A549 (cell line): Measurements from ENCODE around the gene VPS54. TPM values are rescaled to one million over a fixed set of nuclear protein-coding genes. Genes with fewer than 3 reads are reported as not detected.

Source experiments
- ATAC-seq, 2 experiments: fragments of 200-7000 bp in 1 of 2; fragments of >200 bp in 1 of 2; cut with Nextera tagmentation in 1 of 2; cut with Tn5 transposase in 1 of 2; 3 replicates each; pipeline versions ENCODE4 v1.8.0 to v1.9.1; 2018 to 2020; ENCODE audit warnings: mild to moderate bottlenecking in 1 of 2, moderate library complexity in 1 of 2
- CTCF ChIA-PET: fragments of 300-600 bp; sonication (Branson Sonifier 250); formaldehyde crosslinking; extraction: SDS; loops from one replicate; lab custom pipeline; 2021; ENCODE audit warnings: antibody characterized with exemption, inconsistent platforms; lab: Yijun Ruan, JAX
- POLR2A ChIA-PET: fragments of 350-600 bp; formaldehyde crosslinking; extraction: SDS; loops from one replicate; lab custom pipeline; 2021; ENCODE audit warnings: antibody characterized with exemption, inconsistent platforms; lab: Yijun Ruan, JAX
- DNase-seq, 2 experiments: peaks; one replicate each; pipeline versions ENCODE4 v3.0.0 to v3.0.0-alpha.2; 2011 to 2016; ENCODE audit warnings: low read depth in 1 of 2, low spot score in 1 of 2
- FAIRE-seq: peaks from 2 replicates; lab custom pipeline; 2011; peaks lifted over from hg19 to GRCh38; lab: Jason Lieb, UNC
- H3K27ac ChIP-seq, 2 experiments: fragments of >200 bp; sonication (Bioruptor Twin); formaldehyde crosslinking; 3 replicates each; pipeline ENCODE4 v1.5.1; 2016 to 2017
- H3K4me1 ChIP-seq: fragments of >200 bp; sonication (Bioruptor Twin); formaldehyde crosslinking; 3 replicates; pipeline ENCODE4 v1.6.1; 2016
- H3K4me2 ChIP-seq: fragments of >200 bp; sonication (Bioruptor Twin); formaldehyde crosslinking; 3 replicates; pipeline ENCODE4 v1.6.1; 2016
- H3K4me3 ChIP-seq: fragments of >200 bp; sonication (Bioruptor Twin); formaldehyde crosslinking; 3 replicates; pipeline ENCODE4 v1.5.1; 2016
- H3K9me3 ChIP-seq: fragments of >200 bp; sonication (Bioruptor Twin); formaldehyde crosslinking; 3 replicates; pipeline ENCODE4 v1.6.1; 2016
- CEBPB ChIP-seq, 2 experiments: fragments of >200 bp in 1 of 2; sonication (Bioruptor Twin) in 1 of 2; formaldehyde crosslinking in 1 of 2; IDR thresholded peaks; 2 replicates each; pipeline ENCODE4 v1.6.1; 2012 to 2016
- CHD4 ChIP-seq: fragments of 200-600 bp; sonication (generic); IDR thresholded peaks from 2 replicates; pipeline ENCODE4 v1.6.1; 2016; ENCODE audit warnings: antibody characterized with exemption, mild to moderate bottlenecking, borderline replicate concordance
- EHF ChIP-seq: fragments of 250-450 bp; sonication (Bioruptor Pico); IDR thresholded peaks from 2 replicates; pipeline ENCODE4 v1.5.0; 2020; ENCODE audit warnings: mild to moderate bottlenecking
- ESRRA ChIP-seq: fragments of 150-350 bp; IDR thresholded peaks from 2 replicates; pipeline ENCODE4 v1.6.1; 2014; ENCODE audit warnings: mild to moderate bottlenecking, low read length, borderline replicate concordance
- FOSB ChIP-seq: fragments of 250-450 bp; sonication (Bioruptor Pico); IDR thresholded peaks from 2 replicates; pipeline ENCODE4 v1.5.0; 2020; ENCODE audit warnings: mild to moderate bottlenecking, moderate library complexity
- HEYL ChIP-seq: fragments of 250-450 bp; sonication (Bioruptor Pico); IDR thresholded peaks from 2 replicates; pipeline ENCODE4 v1.8.0; 2021; ENCODE audit warnings: mild to moderate bottlenecking, moderate library complexity
- JUN ChIP-seq, 2 experiments: fragments of >200 bp; sonication (Bioruptor Twin); formaldehyde crosslinking; IDR thresholded peaks; 2 replicates in 1 of 2; 3 replicates in 1 of 2; pipeline ENCODE4 v1.6.1; 2016 to 2017
- KDM5A ChIP-seq: fragments of 200-600 bp; sonication (generic); IDR thresholded peaks from 2 replicates; pipeline ENCODE4 v1.6.1; 2016; ENCODE audit warnings: antibody characterized with exemption, mild to moderate bottlenecking
- MAFK ChIP-seq: fragments of 450-650 bp; IDR thresholded peaks from 2 replicates; pipeline ENCODE4 v1.6.1; 2014; ENCODE audit not compliant: partially characterized antibody
- MAZ ChIP-seq: fragments of 150-350 bp; IDR thresholded peaks from 2 replicates; pipeline ENCODE4 v1.6.1; 2014; ENCODE audit warnings: antibody characterized with exemption, low read depth, low read length, borderline replicate concordance
- MYC ChIP-seq: IDR thresholded peaks from 2 replicates; pipeline ENCODE4 v1.6.1; 2012; ENCODE audit warnings: mild to moderate bottlenecking, inconsistent platforms, low read length, improper control_type of control experiment, borderline replicate concordance
- NFE2L2 ChIP-seq: fragments of 150-350 bp; conservative IDR thresholded peaks from 2 replicates; pipeline ENCODE4 v1.6.1; 2014; ENCODE audit warnings: low read length
- NR3C1 ChIP-seq: fragments of >200 bp; sonication (Bioruptor Twin); formaldehyde crosslinking; IDR thresholded peaks from 3 replicates; pipeline ENCODE4 v1.6.1; 2017
- PHF8 ChIP-seq: fragments of 200-600 bp; sonication (generic); IDR thresholded peaks from 2 replicates; pipeline ENCODE4 v1.6.1; 2016; ENCODE audit warnings: low read depth, mild to moderate bottlenecking, antibody characterized with exemption, moderate library complexity, borderline replicate concordance
- POLR2A ChIP-seq: IDR thresholded peaks from 2 replicates; pipeline ENCODE4 v1.6.1; 2012; ENCODE audit warnings: mild to moderate bottlenecking, low read length
- POLR2AphosphoS2 ChIP-seq: conservative IDR thresholded peaks from 2 replicates; pipeline ENCODE4 v1.6.1; 2012; ENCODE audit warnings: low read length, improper control_type of control experiment, inconsistent platforms
- RAD21 ChIP-seq, 2 experiments: fragments of >200 bp in 1 of 2; sonication (Bioruptor Twin) in 1 of 2; formaldehyde crosslinking in 1 of 2; IDR thresholded peaks in 1 of 2; conservative IDR thresholded peaks in 1 of 2; 2 replicates in 1 of 2; 3 replicates in 1 of 2; pipeline ENCODE4 v1.6.1; 2012 to 2018; ENCODE audit warnings: inconsistent platforms in 1 of 2
- RCOR1 ChIP-seq: fragments of 150-350 bp; IDR thresholded peaks from 2 replicates; pipeline ENCODE4 v1.6.1; 2014; ENCODE audit warnings: antibody characterized with exemption, low read length, low read depth
- SMC3 ChIP-seq: fragments of >200 bp; sonication (Bioruptor Twin); formaldehyde crosslinking; IDR thresholded peaks from 3 replicates; pipeline ENCODE4 v1.6.1; 2018; ENCODE audit warnings: inconsistent platforms
- TP53 ChIP-seq: fragments of 250-450 bp; sonication (Bioruptor Pico); IDR thresholded peaks from 2 replicates; pipeline ENCODE4 v1.5.0; 2021; ENCODE audit warnings: mild to moderate bottlenecking, moderate library complexity
- ZNF302 ChIP-seq: fragments of 250-450 bp; sonication (Bioruptor Pico); IDR thresholded peaks from 2 replicates; pipeline ENCODE4 v1.9.0; 2021; ENCODE audit warnings: inconsistent platforms, mild to moderate bottlenecking, moderate library complexity
- WGBS: methylation state at CpG from one replicate; pipeline ENCODE4 v1.1.6; 2017; ENCODE audit errors: missing lambda C conversion rate; 5-methylcytosine and 5-hydroxymethylcytosine counted together
- polyA plus RNA-seq, 4 experiments: library from polyadenylated mRNA; depleted of rRNA in 3 of 4; stranded (reverse); fragments of >200 nt; fragmentation: RNase III in 1 of 4; extraction: RNeasy Plus Mini Kit Qiagen cat#74134 plus additional on column Dnase treatment in 1 of 4; gene quantifications; 2 replicates in 3 of 4; 3 replicates in 1 of 4; pipeline ENCODE4 v1.2.3, GENCODE V29; 2011 to 2017
- TF ChIP-seq, protein P1 (sequence below): fragments of >200 bp; sonication (Bioruptor Twin); formaldehyde crosslinking; IDR thresholded peaks from 3 replicates; pipeline ENCODE4 v1.6.1; 2016

Gene VPS54
- polyA plus RNA-seq, 2 of the 4 experiments (the other 2 are of a cell fraction) = 15.0 to 32.5 TPM

DNA sequence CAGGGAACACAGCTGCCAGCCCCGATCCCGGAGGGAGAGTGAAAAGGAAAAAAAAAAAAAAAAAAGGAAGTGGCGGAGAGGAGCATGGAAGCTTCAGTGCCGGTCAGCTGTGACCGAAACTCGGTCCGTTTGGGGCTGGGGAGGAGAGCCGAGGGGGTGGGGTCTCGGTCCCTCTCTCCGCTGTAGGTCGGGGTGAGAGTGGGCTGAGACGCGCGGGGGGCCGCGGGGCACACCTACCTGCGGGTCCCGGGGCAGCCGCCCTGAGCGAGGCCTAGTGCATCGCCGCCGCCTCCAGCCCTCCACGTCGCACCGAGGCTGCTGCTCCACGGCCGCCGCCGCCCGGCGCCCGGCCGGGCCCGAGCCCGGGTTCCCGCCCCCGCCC is 536 bp downstream of the VPS54 start:
- TF ChIP-seq KDM5A (no peak), FOSB (CRISPR knock-in tag) (no peak), POLR2A (no peak), POLR2AphosphoS2 (no peak), MAFK (no peak), HEYL (CRISPR knock-in tag) (no peak), PHF8 (no peak), MYC (no peak), ZNF302 (CRISPR knock-in tag) (no peak), MAZ (no peak), RCOR1 (no peak)
- Histone ChIP-seq H3K4me2 (peak overlapping the region; percentile 81), H3K9me3 (no peaks in the 10 kb centered on the region), H3K27ac (peak overlapping the region; percentile 96 to 99), H3K4me1 (peaks cover 42% of the 10 kb centered on the region), H3K4me3 (peak overlapping the region; percentile 62)
- DNase-seq (no peak), FAIRE-seq (no peak), ATAC-seq (peak; percentile 77 to 79; a peak in 5 of 6 replicates)
- 1% methylated on average over 21 of the region's 38 CpGs for WGBS
- POLR2A ChIA-PET = interaction anchor here (0.6 to 1.2 kb wide), 6 partner anchors 9 to 840 kb away, joined by 3 to 5 read pairs (median 3); partner anchors contain the start of genes MDH1 and WDPCP
- CTCF ChIA-PET = interaction anchor here (0.6 to 1.1 kb wide), 5 partner anchors 8 to 313 kb away, joined by 3 read pairs; no protein-coding TSS in a partner anchor

DNA sequence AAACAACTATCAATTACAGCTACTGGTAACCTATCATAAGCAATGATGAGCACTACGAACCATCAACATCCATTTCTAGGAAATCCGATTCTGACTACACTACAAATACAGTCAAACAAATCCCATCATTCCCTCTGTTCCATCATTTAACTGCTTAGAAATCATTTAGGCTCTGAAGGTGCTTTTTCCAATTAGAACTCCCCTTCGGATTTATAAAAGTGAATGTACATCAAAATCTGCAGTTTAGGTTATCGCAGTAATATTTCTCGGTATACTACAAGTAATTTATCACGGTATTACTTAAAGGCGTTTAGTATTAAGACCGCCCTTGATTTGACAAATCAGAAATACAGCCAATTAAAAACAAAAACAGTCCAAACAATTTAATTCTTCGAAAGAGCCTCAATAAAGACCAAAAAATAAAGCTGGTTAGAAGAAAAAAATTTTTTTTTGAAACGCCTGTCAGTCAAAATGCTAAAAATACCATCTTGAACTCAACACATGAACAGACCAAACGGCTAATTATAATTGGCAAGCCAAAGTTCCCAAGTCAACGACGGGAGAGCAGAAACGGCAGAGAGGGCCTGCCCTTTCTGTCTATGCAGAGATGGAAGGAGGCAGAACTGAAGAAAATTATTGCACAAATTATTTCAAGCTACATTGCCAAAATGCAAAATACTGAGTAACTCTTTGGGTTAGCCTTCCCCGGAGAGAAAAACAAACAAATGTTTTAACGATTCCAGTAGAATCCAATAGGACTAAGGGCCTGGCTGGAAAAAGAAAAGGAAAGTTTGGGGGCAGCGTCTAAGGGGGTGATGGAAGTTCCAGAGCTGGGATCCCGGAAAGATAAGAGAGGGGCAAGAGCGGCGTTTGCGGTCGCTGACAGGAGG is 1.2 kb downstream of the VPS54 start:
- DNase-seq (peak in 1 of 2 experiments; percentile 43), FAIRE-seq (peak; percentile 67), ATAC-seq (peak; percentile 1 to 41; a peak in 3 of 6 replicates)
- Histone ChIP-seq H3K4me3 (peak overlapping the region; percentile 62), H3K4me1 (peaks cover 44% of the 10 kb centered on the region), H3K4me2 (peak overlapping the region; percentile 81), H3K9me3 (no peaks in the 10 kb centered on the region), H3K27ac (peak overlapping the region; percentile 96 to 99)
- no peak for TF ChIP-seq PHF8
- TF ChIP-seq CHD4 = no peak
- TF ChIP-seq, protein P1, sequence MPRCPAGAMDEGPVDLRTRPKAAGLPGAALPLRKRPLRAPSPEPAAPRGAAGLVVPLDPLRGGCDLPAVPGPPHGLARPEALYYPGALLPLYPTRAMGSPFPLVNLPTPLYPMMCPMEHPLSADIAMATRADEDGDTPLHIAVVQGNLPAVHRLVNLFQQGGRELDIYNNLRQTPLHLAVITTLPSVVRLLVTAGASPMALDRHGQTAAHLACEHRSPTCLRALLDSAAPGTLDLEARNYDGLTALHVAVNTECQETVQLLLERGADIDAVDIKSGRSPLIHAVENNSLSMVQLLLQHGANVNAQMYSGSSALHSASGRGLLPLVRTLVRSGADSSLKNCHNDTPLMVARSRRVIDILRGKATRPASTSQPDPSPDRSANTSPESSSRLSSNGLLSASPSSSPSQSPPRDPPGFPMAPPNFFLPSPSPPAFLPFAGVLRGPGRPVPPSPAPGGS = no peak
- no peak for TF ChIP-seq HEYL (CRISPR knock-in tag)
- no peak for TF ChIP-seq JUN (IDR thresholded peaks at IDR 0.05)
- TF ChIP-seq EHF (CRISPR knock-in tag) = no peak
- ChIA-PET POLR2A (interaction anchor here (0.6 to 1.2 kb wide), 6 partner anchors 9 to 841 kb away, joined by 3 to 5 read pairs (median 3); partner anchors contain the start of genes MDH1 and WDPCP), CTCF (interaction anchor here (0.6 to 1.1 kb wide), 5 partner anchors 9 to 314 kb away, joined by 3 read pairs; no protein-coding TSS in a partner anchor)
- WGBS = 5% methylated on average over 22 of the region's 22 CpGs

DNA sequence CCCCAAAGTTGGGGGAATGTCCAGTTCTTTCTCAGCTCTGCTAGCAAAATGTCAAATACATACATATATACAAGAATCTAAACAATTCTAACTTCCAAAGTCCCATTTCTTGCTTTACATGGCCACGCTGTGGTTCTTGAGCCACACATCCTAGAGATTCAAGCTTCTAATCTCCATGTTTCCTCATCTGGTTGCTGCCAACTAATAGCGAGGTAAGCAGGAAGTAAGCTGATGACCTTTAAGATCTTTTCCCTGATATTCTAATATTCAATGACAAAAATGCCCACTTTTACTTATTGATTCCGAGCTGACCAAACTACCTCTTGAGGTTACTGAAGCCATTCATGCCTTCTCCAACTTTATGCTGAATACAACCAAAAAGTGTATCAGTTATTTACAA is 3.3 kb downstream of the VPS54 start:
- ATAC-seq = no peak
- Histone ChIP-seq H3K9me3 (no peaks in the 10 kb centered on the region), H3K4me3 (no peak overlapping the region), H3K4me1 (peaks cover 34% of the 10 kb centered on the region), H3K27ac (no peak overlapping the region), H3K4me2 (peak overlapping the region; percentile 15; the same call in 2 of the 3 replicates)
- no peak for DNase-seq
- ChIA-PET POLR2A (no interaction called here), CTCF (no interaction called here)
- no peak for TF ChIP-seq KDM5A
- TF ChIP-seq NFE2L2 = no peak
- TF ChIP-seq SMC3 = no peak
- no peak for TF ChIP-seq NR3C1
- TF ChIP-seq CEBPB (IDR thresholded peaks at IDR 0.05) = no peak
- TF ChIP-seq ESRRA = no peak
- TF ChIP-seq POLR2AphosphoS2 = no peak
- no peak for TF ChIP-seq TP53 (CRISPR knock-in tag)
- TF ChIP-seq RAD21 (conservative IDR thresholded peaks at IDR 0.05 in 1 of 2, IDR thresholded peaks at IDR 0.05 in 1 of 2) = no peak
- no peak for FAIRE-seq
- WGBS = 90% methylated on average over 3 of the region's 3 CpGs
